Measurements from ENCODE around the gene LRSAM1. TPM values are rescaled to one million over a fixed set of nuclear protein-coding genes. Genes with fewer than 3 reads are reported as not detected.

Gene LRSAM1
- 10 to 100 TPM in 8 of 9 donors, 1 to 10 TPM in 1; 8.8 to 31.0 (median 29.3) TPM for total RNA-seq
- polyA plus RNA-seq, result 10 to 100 TPM in 2 of 3 donors, 1 to 10 TPM in 1; 6.8 to 74.8 (median 36.8) TPM
- long read RNA-seq, donor 1, result 0 reads
- long read RNA-seq, donor 2, partial matches to known transcripts, result 0 of 3 reads
- long read RNA-seq, donor 2, other reads (novel, unspliced or antisense), result 0 of 3 reads
- long read RNA-seq, donor 3, partial matches to known transcripts, result 0 of 2 reads
- long read RNA-seq, donor 3, other reads (novel, unspliced or antisense), result 0 of 2 reads
- long read RNA-seq, donor 4, transcript LRSAM1-201 (26 exons, 3,146 nt), result major isoform, 5 of 29 reads
- long read RNA-seq, donor 4, partial matches to known transcripts, result 16 of 29 reads
- long read RNA-seq, donor 4, other reads (novel, unspliced or antisense), result 8 of 29 reads
- long read RNA-seq, donor 5, transcript LRSAM1-201 (26 exons, 3,146 nt), result major isoform, 83 of 133 reads
- long read RNA-seq, donor 5, transcript LRSAM1-202 (25 exons, 3,376 nt), result minor isoform, 22 of 133 reads
- long read RNA-seq, donor 5, partial matches to known transcripts, result 10 of 133 reads
- long read RNA-seq, donor 5, other reads (novel, unspliced or antisense), result 17 of 133 reads
- long read RNA-seq, donor 6, partial matches to known transcripts, result 6 of 13 reads
- long read RNA-seq, donor 6, other reads (novel, unspliced or antisense), result 4 of 13 reads
- long read RNA-seq, donor 7, partial matches to known transcripts, result 0 of 1 reads
- long read RNA-seq, donor 7, other reads (novel, unspliced or antisense), result 0 of 1 reads
- long read RNA-seq, donor 8, partial matches to known transcripts, result 0 of 2 reads
- long read RNA-seq, donor 8, other reads (novel, unspliced or antisense), result 0 of 2 reads
- long read RNA-seq, donor 9, result 0 reads
- long read RNA-seq, donor 10, partial matches to known transcripts, result 0 of 2 reads
- long read RNA-seq, donor 10, other reads (novel, unspliced or antisense), result 0 of 2 reads

- 0 to 2% (median 2%) methylated on average over 3 to 71 of the region's 71 CpGs; no CpG with 5 or more reads in 1 of the 4 donors for WGBS, 4 donors
- TF ChIP-seq POLR2A (IDR thresholded peaks at IDR 0.05) (peak; percentile 99 to 100), CTCF (IDR thresholded peaks at IDR 0.05) (no peak)
- DNase-seq, result peak; percentile 96 to 99 (median 98)
- intact Hi-C loops (cut with DNase I), result no loop called here
- Histone ChIP-seq H3K36me3 (replicated peaks in 1 of 2) (peaks cover 0 to 54% of the 10 kb centered on the region in 2 donors), H3K4me3 (peak within 1 kb of the TSS; percentile 63 to 81 (median 76)), H3K9me3 (replicated peaks in 1 of 3) (no peaks in the 10 kb centered on the region), H3K27ac (peak within 1 kb of the TSS; percentile 87 to 93 (median 93)), H3K4me1 (replicated peaks in 1 of 2) (peaks cover 16 to 38% of the 10 kb centered on the region in 2 donors), H3K27me3 (no peaks in the 10 kb centered on the region)
Measured at GRCh38 chr9:127450830-127451607, at the start of gene LRSAM1, which contains the start of gene RPL12. Gene LRSAM1, plus strand, starts transcription at chr9:127451510. Its CDS starts 3,018 bp downstream, at chr9:127454528. Gene RPL12, minus strand, starts transcription at chr9:127451406. Its CDS starts 89 bp downstream, at chr9:127451317.

GRCh38 chr9:127402401-127403090 is 48.8 kb upstream of the LRSAM1 start:
- Histone ChIP-seq H3K27me3 (no peaks in the 10 kb centered on the region), H3K27ac (no peak overlapping the region), H3K9me3 (replicated peaks in 1 of 3) (no peaks in the 10 kb centered on the region), H3K36me3 (replicated peaks in 1 of 2) (peaks cover 0 to 57% of the 10 kb centered on the region in 2 donors), H3K4me3 (no peak overlapping the region), H3K4me1 (replicated peaks in 1 of 2) (peaks cover 9 to 22% of the 10 kb centered on the region in 2 donors)
- DNase-seq, result peak in 1 of 7 donors; percentile 17
- intact Hi-C loops (cut with DNase I), result no loop called here
- 59 to 97% (median 75%) methylated on average over 4 to 18 of the region's 18 CpGs for WGBS, 4 donors
- TF ChIP-seq POLR2A (IDR thresholded peaks at IDR 0.05) (no peak), CTCF (IDR thresholded peaks at IDR 0.05) (no peak)

GRCh38 chr9:127403507-127404192 is 47.7 kb upstream of the LRSAM1 start:
- WGBS, 4 donors, result 87 to 91% (median 88%) methylated on average over 5 to 22 of the region's 22 CpGs
- Histone ChIP-seq H3K4me3 (no peak overlapping the region), H3K27ac (no peak overlapping the region), H3K27me3 (no peaks in the 10 kb centered on the region), H3K4me1 (replicated peaks in 1 of 2) (peaks cover 3 to 20% of the 10 kb centered on the region in 2 donors), H3K36me3 (replicated peaks in 1 of 2) (peaks cover 0 to 57% of the 10 kb centered on the region in 2 donors), H3K9me3 (replicated peaks in 1 of 3) (no peaks in the 10 kb centered on the region)
- DNase-seq, result no peak
- intact Hi-C loops (cut with DNase I), result no loop called here
- no peak for TF ChIP-seq POLR2A (IDR thresholded peaks at IDR 0.05)
- TF ChIP-seq CTCF (IDR thresholded peaks at IDR 0.05), result no peak

All from adrenal gland (tissue), 19 donors.